Measurements from ENCODE around the gene DSTYK. TPM values are rescaled to one million over a fixed set of nuclear protein-coding genes. Genes with fewer than 3 reads are reported as not detected.

The DSTYK gene
- total and polyA plus RNA-seq, 7 donors: 1.6 to 13.3 (median 9.1) TPM

GRCh38 chr1:205241366-205242030 is 30.0 kb upstream of the DSTYK start:
- TF ChIP-seq EP300 (IDR thresholded peaks at IDR 0.05) (no peak), POLR2AphosphoS5 (IDR thresholded peaks at IDR 0.05) (no peak), POLR2A (IDR thresholded peaks at IDR 0.05) (no peak)
- TF ChIP-seq, protein P1, sequence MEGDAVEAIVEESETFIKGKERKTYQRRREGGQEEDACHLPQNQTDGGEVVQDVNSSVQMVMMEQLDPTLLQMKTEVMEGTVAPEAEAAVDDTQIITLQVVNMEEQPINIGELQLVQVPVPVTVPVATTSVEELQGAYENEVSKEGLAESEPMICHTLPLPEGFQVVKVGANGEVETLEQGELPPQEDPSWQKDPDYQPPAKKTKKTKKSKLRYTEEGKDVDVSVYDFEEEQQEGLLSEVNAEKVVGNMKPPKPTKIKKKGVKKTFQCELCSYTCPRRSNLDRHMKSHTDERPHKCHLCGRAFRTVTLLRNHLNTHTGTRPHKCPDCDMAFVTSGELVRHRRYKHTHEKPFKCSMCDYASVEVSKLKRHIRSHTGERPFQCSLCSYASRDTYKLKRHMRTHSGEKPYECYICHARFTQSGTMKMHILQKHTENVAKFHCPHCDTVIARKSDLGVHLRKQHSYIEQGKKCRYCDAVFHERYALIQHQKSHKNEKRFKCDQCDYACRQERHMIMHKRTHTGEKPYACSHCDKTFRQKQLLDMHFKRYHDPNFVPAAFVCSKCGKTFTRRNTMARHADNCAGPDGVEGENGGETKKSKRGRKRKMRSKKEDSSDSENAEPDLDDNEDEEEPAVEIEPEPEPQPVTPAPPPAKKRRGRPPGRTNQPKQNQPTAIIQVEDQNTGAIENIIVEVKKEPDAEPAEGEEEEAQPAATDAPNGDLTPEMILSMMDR (IDR thresholded peaks at IDR 0.05): no peak
- H3K4me3 ChIP-seq: no peak overlapping the region
- H3K36me3 ChIP-seq: peaks cover 0 to 7% (median 2%) of the 10 kb centered on the region in 4 donors
- intact Hi-C loops (cut with DNase I): no loop called here
- WGBS, 2 donors: 97% methylated on average over 36 of the region's 36 CpGs
- no peaks in the 10 kb centered on the region for H3K9me3 ChIP-seq
- peaks cover 0 to 6% (median 5%) of the 10 kb centered on the region in 4 donors for H3K4me1 ChIP-seq
- H3K27me3 ChIP-seq: no peaks in the 10 kb centered on the region
- H3K27ac ChIP-seq: no peak overlapping the region
- DNase-seq: no peak

DNA sequence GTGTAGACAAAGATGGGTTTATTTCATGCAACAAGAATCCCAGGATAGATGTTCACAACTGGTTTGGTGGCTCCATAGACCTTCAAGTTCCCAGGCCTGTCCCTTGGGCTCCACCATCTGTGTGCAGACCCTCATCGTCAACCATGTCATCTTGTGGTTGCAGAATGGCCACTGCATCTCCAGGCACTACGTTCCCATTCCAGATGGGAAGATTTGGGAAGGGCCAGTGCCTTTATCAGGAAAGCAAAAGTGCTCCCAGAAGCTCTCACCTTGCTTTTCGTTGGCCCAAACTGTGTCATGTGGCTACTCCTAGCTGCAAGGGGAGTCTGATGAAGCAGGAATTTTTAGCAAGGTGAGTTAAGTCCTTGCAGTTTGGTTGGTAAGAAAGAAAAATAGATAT is 29.1 kb upstream of the DSTYK start:
- 87% methylated on average over 3 of the region's 3 CpGs for WGBS, 2 donors
- Histone ChIP-seq H3K27ac (no peak overlapping the region), H3K4me1 (peaks cover 0 to 7% (median 4%) of the 10 kb centered on the region in 4 donors), H3K4me3 (no peak overlapping the region), H3K9me3 (no peaks in the 10 kb centered on the region), H3K27me3 (no peaks in the 10 kb centered on the region), H3K36me3 (peaks cover 0 to 7% (median 2%) of the 10 kb centered on the region in 4 donors)
- no peak for DNase-seq
- TF ChIP-seq EP300 (IDR thresholded peaks at IDR 0.05): no peak
- TF ChIP-seq POLR2AphosphoS5 (IDR thresholded peaks at IDR 0.05): no peak
- TF ChIP-seq, protein P1 (IDR thresholded peaks at IDR 0.05): no peak
- no peak for TF ChIP-seq POLR2A (IDR thresholded peaks at IDR 0.05)
- intact Hi-C loops (cut with DNase I): no loop called here

- Histone ChIP-seq H3K4me1 (peaks cover 0 to 11% (median 8%) of the 10 kb centered on the region in 4 donors), H3K9me3 (no peaks in the 10 kb centered on the region), H3K4me3 (no peak overlapping the region), H3K27me3 (no peaks in the 10 kb centered on the region), H3K27ac (no peak overlapping the region), H3K36me3 (peaks cover 0 to 7% (median 2%) of the 10 kb centered on the region in 4 donors)
- DNase-seq: no peak
- TF ChIP-seq, protein P1 (IDR thresholded peaks at IDR 0.05): no peak
- TF ChIP-seq POLR2AphosphoS5 (IDR thresholded peaks at IDR 0.05) (no peak), POLR2A (IDR thresholded peaks at IDR 0.05) (no peak), EP300 (IDR thresholded peaks at IDR 0.05) (no peak)
- intact Hi-C loops (cut with DNase I): no loop called here
- WGBS, 2 donors: 81 to 87% methylated on average over 6 of the region's 6 CpGs
Measured at GRCh38 chr1:205240118-205240517, 28.6 kb upstream of the DSTYK start.

- intact Hi-C loops (cut with DNase I): no loop called here
- Histone ChIP-seq H3K4me1 (peaks cover 0 to 19% (median 13%) of the 10 kb centered on the region in 4 donors), H3K27ac (no peak overlapping the region), H3K4me3 (no peak overlapping the region), H3K9me3 (no peaks in the 10 kb centered on the region), H3K27me3 (no peaks in the 10 kb centered on the region), H3K36me3 (peaks cover 0 to 7% (median 2%) of the 10 kb centered on the region in 4 donors)
- DNase-seq: no peak
- no peak for TF ChIP-seq POLR2A (IDR thresholded peaks at IDR 0.05)
- TF ChIP-seq, protein P1 (IDR thresholded peaks at IDR 0.05): no peak
- TF ChIP-seq POLR2AphosphoS5 (IDR thresholded peaks at IDR 0.05): no peak
- no peak for TF ChIP-seq EP300 (IDR thresholded peaks at IDR 0.05)
- WGBS, 2 donors: 70 to 83% methylated on average over 3 of the region's 3 CpGs
Measured at GRCh38 chr1:205239078-205239477, 27.6 kb upstream of the DSTYK start.
